ENCODE measurements around the gene MGRN1. TPM values are rescaled to one million over a fixed set of nuclear protein-coding genes. Genes with fewer than 3 reads are reported as not detected.

The MGRN1 gene
- total and polyA plus RNA-seq, 2 donors (not counting 1 experiment from before 2014, with no cell fraction given), result 22.7 to 89.2 TPM

- Histone ChIP-seq H3K4me2 (replicated peaks; ENCODE audit: low read depth, low read length, poor library complexity, severe bottlenecking) (no peak overlapping the region), H3K9ac (ENCODE audit: low read length) (no peak overlapping the region), H4K20me1 (ENCODE audit: control insufficient read depth, insufficient read depth, low read length, poor library complexity, severe bottlenecking) (no peaks in the 10 kb centered on the region), H3K4me1 (ENCODE audit: control insufficient read depth in 2 of 2, insufficient read depth in 2 of 2, low read length in 2 of 2) (no peaks in the 10 kb centered on the region), H3K27ac (ENCODE audit: low read length in 2 of 2) (no peak overlapping the region), H3K9me3 (ENCODE audit: control extremely low read depth in 1 of 3, control insufficient read depth in 2 of 3, insufficient read depth in 1 of 3, low read length in 2 of 3) (no peaks in the 10 kb centered on the region), H3K4me3 (ENCODE audit: control extremely low read depth in 1 of 5, extremely low read depth in 1 of 5, insufficient read depth in 1 of 5, low read depth in 2 of 5, low read length in 4 of 5) (no peak overlapping the region), H3K27me3 (replicated peaks in 1 of 4; ENCODE audit: control extremely low read depth in 1 of 4, control insufficient read depth in 3 of 4, insufficient read depth in 4 of 4, low read length in 3 of 4) (no peaks in the 10 kb centered on the region), H2AFZ (ENCODE audit: insufficient read depth, low read depth, low read length, poor library complexity, severe bottlenecking) (no peak overlapping the region), H3K79me2 (ENCODE audit: control insufficient read depth, insufficient read depth, low read length) (no peaks in the 10 kb centered on the region), H3K36me3 (replicated peaks in 1 of 2; ENCODE audit: control extremely low read depth in 1 of 2, control insufficient read depth in 1 of 2, extremely low read depth in 1 of 2, insufficient read depth in 2 of 2, low read length in 1 of 2) (no peaks in the 10 kb centered on the region)
- DNase-seq, result no peak
- H3K27ac Mint-ChIP-seq, result no peak overlapping the region
- TF ChIP-seq EZH2 (IDR thresholded peaks at IDR 0.05; ENCODE audit: borderline replicate concordance, insufficient read depth, low read depth, low read length, poor library complexity, severe bottlenecking) (no peak), CTCF (IDR thresholded peaks at IDR 0.05) (no peak)
- H3K4me1 Mint-ChIP-seq, result no peaks in the 10 kb centered on the region
- 87% methylated on average over 8 of the region's 13 CpGs for WGBS (ENCODE audit: insufficient coverage)
- POLR2A ChIA-PET, result no interaction called here
- CTCF ChIA-PET, result no interaction called here
- no peaks in the 10 kb centered on the region for H3K27me3 Mint-ChIP-seq
- no peak overlapping the region for H3K4me3 Mint-ChIP-seq
- no peak for ATAC-seq (ENCODE audit: low read depth)
- H3K9me3 Mint-ChIP-seq (ENCODE audit: insufficient read depth), result no peaks in the 10 kb centered on the region
- intact Hi-C loops (cut with micrococcal nuclease), result no loop called here
Observed at GRCh38 chr16:4578961-4579530, 45.6 kb upstream of the MGRN1 start.

GRCh38 chr16:4580250-4580649 is 44.4 kb upstream of the MGRN1 start:
- Histone ChIP-seq H3K27me3 (replicated peaks in 1 of 4; ENCODE audit: control extremely low read depth in 1 of 4, control insufficient read depth in 3 of 4, insufficient read depth in 4 of 4, low read length in 3 of 4) (peaks cover 0 to 3% (median 0%) of the 10 kb centered on the region in 4 experiments), H2AFZ (ENCODE audit: insufficient read depth, low read depth, low read length, poor library complexity, severe bottlenecking) (no peak overlapping the region), H3K36me3 (replicated peaks in 1 of 2; ENCODE audit: control extremely low read depth in 1 of 2, control insufficient read depth in 1 of 2, extremely low read depth in 1 of 2, insufficient read depth in 2 of 2, low read length in 1 of 2) (no peaks in the 10 kb centered on the region), H3K9ac (ENCODE audit: low read length) (no peak overlapping the region), H4K20me1 (ENCODE audit: control insufficient read depth, insufficient read depth, low read length, poor library complexity, severe bottlenecking) (no peaks in the 10 kb centered on the region), H3K79me2 (ENCODE audit: control insufficient read depth, insufficient read depth, low read length) (no peaks in the 10 kb centered on the region), H3K4me2 (replicated peaks; ENCODE audit: low read depth, low read length, poor library complexity, severe bottlenecking) (no peak overlapping the region), H3K9me3 (ENCODE audit: control extremely low read depth in 1 of 3, control insufficient read depth in 2 of 3, insufficient read depth in 1 of 3, low read length in 2 of 3) (no peaks in the 10 kb centered on the region), H3K4me3 (ENCODE audit: control extremely low read depth in 1 of 5, extremely low read depth in 1 of 5, insufficient read depth in 1 of 5, low read depth in 2 of 5, low read length in 4 of 5) (no peak overlapping the region), H3K4me1 (ENCODE audit: control insufficient read depth in 2 of 2, insufficient read depth in 2 of 2, low read length in 2 of 2) (peaks cover 0 to 2% of the 10 kb centered on the region in 2 donors), H3K27ac (ENCODE audit: low read length in 2 of 2) (no peak overlapping the region)
- POLR2A ChIA-PET, result no interaction called here
- no peaks in the 10 kb centered on the region for H3K27me3 Mint-ChIP-seq
- intact Hi-C loops (cut with micrococcal nuclease), result no loop called here
- DNase-seq (no peak), ATAC-seq (ENCODE audit: low read depth) (no peak)
- H3K27ac Mint-ChIP-seq, result no peak overlapping the region
- no peak overlapping the region for H3K4me3 Mint-ChIP-seq
- CTCF ChIA-PET, result no interaction called here
- no peaks in the 10 kb centered on the region for H3K9me3 Mint-ChIP-seq (ENCODE audit: insufficient read depth)
- no peak for TF ChIP-seq CTCF (IDR thresholded peaks at IDR 0.05)
- WGBS (ENCODE audit: insufficient coverage), result no CpG with 5 or more reads among the region's 6 CpGs
- no peaks in the 10 kb centered on the region for H3K4me1 Mint-ChIP-seq

All from B cell (primary cell).